ENCODE results near the gene APOO.
"Not testable (repeated sequence)": the region's sequence is repeated elsewhere in the genome, so short reads cannot be mapped to it uniquely, and the experiment has no call there.

APOO gene

DNA sequence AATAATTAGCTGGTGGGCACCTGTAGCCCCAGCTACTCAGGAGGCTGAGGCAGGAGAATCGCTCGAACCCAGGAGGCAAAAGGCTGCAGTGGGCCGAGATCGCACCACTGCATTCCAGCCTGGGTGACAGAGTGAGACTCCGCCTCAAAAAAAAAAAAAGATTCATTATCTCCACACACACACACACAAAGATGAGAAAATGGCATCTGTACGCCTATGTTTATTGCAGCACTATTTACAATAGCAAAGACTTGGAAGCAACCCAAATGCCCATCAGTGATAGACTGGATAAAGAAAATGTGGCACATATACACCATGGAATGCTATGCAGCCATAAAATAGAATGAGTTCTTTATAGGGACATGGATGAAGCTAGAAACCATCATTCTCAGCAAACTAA, 12.7 kb downstream of the APOO start:
- DNase-seq; H3K4me1 ChIP-seq (ENCODE audit: control insufficient read depth in 1 of 2, insufficient read depth in 2 of 2, low read length in 2 of 2); H2AK5ac ChIP-seq (ENCODE audit: low read length); H3K14ac ChIP-seq (ENCODE audit: low read length); H2BK12ac ChIP-seq (ENCODE audit: low read length); H3K23ac ChIP-seq (ENCODE audit: low read length); H3K4ac ChIP-seq (ENCODE audit: low read depth, low read length); H2BK120ac ChIP-seq (ENCODE audit: insufficient read depth, low read length, poor library complexity); H3K18ac ChIP-seq (ENCODE audit: low read length); H3K9ac ChIP-seq (ENCODE audit: low read length); H2BK5ac ChIP-seq (ENCODE audit: low read depth, low read length, poor library complexity); H4K12ac ChIP-seq (ENCODE audit: low read depth, low read length); H4K91ac ChIP-seq (ENCODE audit: low read depth, low read length); H4K8ac ChIP-seq (ENCODE audit: low read depth, low read length); H3K79me1 ChIP-seq (ENCODE audit: low read length); H3K4me3 ChIP-seq (ENCODE audit: low read depth, low read length); H3K27me3 ChIP-seq (ENCODE audit: insufficient read depth, low read length); H3K79me2 ChIP-seq (ENCODE audit: control insufficient read depth, insufficient read depth, low read length, poor library complexity); H3K36me3 ChIP-seq (ENCODE audit: control insufficient read depth in 1 of 2, insufficient read depth in 2 of 2, low read length in 2 of 2); H2AFZ ChIP-seq (ENCODE audit: insufficient read depth, low read length, poor library complexity); H3K9me3 ChIP-seq (ENCODE audit: insufficient read depth, low read depth, low read length); H3K27ac ChIP-seq (ENCODE audit: low read depth, low read length); H3K4me2 ChIP-seq (ENCODE audit: low read length): not testable (repeated sequence)
- no CpG with 5 or more reads among the region's 6 CpGs for WGBS (ENCODE audit: extremely low coverage, insufficient coverage, insufficient read length)

DNA sequence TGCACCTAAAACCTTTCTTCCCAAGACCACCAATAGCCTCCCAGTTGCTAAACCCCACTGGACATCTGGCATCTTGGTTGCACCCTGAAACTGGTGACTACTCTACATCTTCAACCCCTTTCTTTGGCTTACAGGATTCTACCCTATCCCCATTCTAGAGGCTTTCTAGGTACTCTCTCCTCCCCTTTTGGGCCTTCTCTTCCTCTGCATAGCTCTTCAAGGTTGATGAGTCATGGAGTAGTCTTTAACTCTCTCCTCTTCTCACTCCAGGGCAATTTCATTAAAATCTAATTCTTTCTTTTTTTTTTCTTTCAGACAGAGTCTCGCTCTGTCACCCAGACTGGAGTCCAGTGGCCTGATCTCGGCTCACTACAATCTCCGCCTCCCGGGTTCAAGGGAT, 16.8 kb downstream of the APOO start:
- Histone ChIP-seq H3K4ac (ENCODE audit: low read depth, low read length) (no peak overlapping the region), H3K79me2 (ENCODE audit: control insufficient read depth, insufficient read depth, low read length, poor library complexity) (no peaks in the 10 kb centered on the region), H3K14ac (ENCODE audit: low read length) (no peak overlapping the region), H3K18ac (ENCODE audit: low read length) (no peak overlapping the region), H3K79me1 (ENCODE audit: low read length) (no peaks in the 10 kb centered on the region), H2AK5ac (ENCODE audit: low read length) (no peak overlapping the region), H3K4me1 (ENCODE audit: control insufficient read depth in 1 of 2, insufficient read depth in 2 of 2, low read length in 2 of 2) (no peaks in the 10 kb centered on the region), H4K8ac (ENCODE audit: low read depth, low read length) (no peak overlapping the region), H2BK120ac (ENCODE audit: insufficient read depth, low read length, poor library complexity) (no peak overlapping the region), H3K27me3 (ENCODE audit: insufficient read depth, low read length) (no peaks in the 10 kb centered on the region), H2AFZ (ENCODE audit: insufficient read depth, low read length, poor library complexity) (no peak overlapping the region), H2BK5ac (ENCODE audit: low read depth, low read length, poor library complexity) (no peak overlapping the region), H3K9me3 (ENCODE audit: insufficient read depth, low read depth, low read length) (no peaks in the 10 kb centered on the region), H3K23ac (ENCODE audit: low read length) (no peak overlapping the region), H3K36me3 (ENCODE audit: control insufficient read depth in 1 of 2, insufficient read depth in 2 of 2, low read length in 2 of 2) (no peaks in the 10 kb centered on the region), H3K4me3 (ENCODE audit: low read depth, low read length) (no peak overlapping the region), H4K91ac (ENCODE audit: low read depth, low read length) (no peak overlapping the region), H3K27ac (ENCODE audit: low read depth, low read length) (no peak overlapping the region), H3K4me2 (ENCODE audit: low read length) (no peak overlapping the region), H3K9ac (ENCODE audit: low read length) (no peak overlapping the region), H4K12ac (ENCODE audit: low read depth, low read length) (no peak overlapping the region), H2BK12ac (ENCODE audit: low read length) (no peak overlapping the region)
- WGBS (ENCODE audit: extremely low coverage, insufficient coverage, insufficient read length): no CpG with 5 or more reads among the region's 4 CpGs
- DNase-seq: no peak

DNA sequence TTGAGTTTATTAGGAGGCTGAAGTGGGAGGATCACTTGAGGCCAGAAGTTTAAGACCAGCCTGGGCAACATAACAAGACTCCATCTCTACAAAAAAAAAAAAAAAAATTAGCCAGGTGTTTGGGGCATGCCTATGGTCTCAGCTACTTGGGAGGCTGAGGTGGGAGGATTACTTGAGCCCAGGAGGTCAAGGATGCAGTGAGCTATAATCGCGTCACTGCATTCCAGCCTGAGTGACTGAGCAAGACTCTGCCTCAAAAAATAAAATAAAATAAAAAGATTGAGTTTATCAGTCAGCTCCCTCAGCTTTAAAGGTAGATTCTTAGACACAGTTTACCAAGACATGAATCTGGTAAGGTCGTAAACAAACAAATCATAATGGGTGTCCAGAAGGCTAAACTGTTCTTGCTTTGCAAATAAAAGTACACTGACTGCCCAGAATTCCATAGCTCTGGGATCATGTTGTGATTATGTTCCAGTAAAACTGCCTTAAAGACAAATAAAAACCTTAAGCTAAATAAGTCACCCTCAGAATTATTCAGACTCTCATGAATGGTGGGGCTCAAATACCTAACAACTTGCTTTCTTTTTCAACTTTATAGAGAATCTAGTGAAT, 18.7 kb downstream of the APOO start:
- no peaks in the 10 kb centered on the region for H3K27me3 ChIP-seq (ENCODE audit: insufficient read depth, low read length)
- no peak overlapping the region for H2BK12ac ChIP-seq (ENCODE audit: low read length)
- peak in 1 of 2 donors; percentile 22 for DNase-seq
- H4K91ac ChIP-seq (ENCODE audit: low read depth, low read length): no peak overlapping the region
- H3K4me2 ChIP-seq (ENCODE audit: low read length): no peak overlapping the region
- H2AK5ac ChIP-seq (ENCODE audit: low read length): no peak overlapping the region
- no peak overlapping the region for H3K23ac ChIP-seq (ENCODE audit: low read length)
- H4K12ac ChIP-seq (ENCODE audit: low read depth, low read length): no peak overlapping the region
- no peak overlapping the region for H2BK120ac ChIP-seq (ENCODE audit: insufficient read depth, low read length, poor library complexity)
- no peaks in the 10 kb centered on the region for H3K4me1 ChIP-seq (ENCODE audit: control insufficient read depth in 1 of 2, insufficient read depth in 2 of 2, low read length in 2 of 2)
- no peaks in the 10 kb centered on the region for H3K9me3 ChIP-seq (ENCODE audit: insufficient read depth, low read depth, low read length)
- no peak overlapping the region for H3K4ac ChIP-seq (ENCODE audit: low read depth, low read length)
- no peak overlapping the region for H4K8ac ChIP-seq (ENCODE audit: low read depth, low read length)
- H3K9ac ChIP-seq (ENCODE audit: low read length): no peak overlapping the region
- no peaks in the 10 kb centered on the region for H3K79me1 ChIP-seq (ENCODE audit: low read length)
- H3K27ac ChIP-seq (ENCODE audit: low read depth, low read length): no peak overlapping the region
- no peak overlapping the region for H3K4me3 ChIP-seq (ENCODE audit: low read depth, low read length)
- no peaks in the 10 kb centered on the region for H3K36me3 ChIP-seq (ENCODE audit: control insufficient read depth in 1 of 2, insufficient read depth in 2 of 2, low read length in 2 of 2)
- H2BK5ac ChIP-seq (ENCODE audit: low read depth, low read length, poor library complexity): no peak overlapping the region
- no peak overlapping the region for H3K18ac ChIP-seq (ENCODE audit: low read length)
- no CpG with 5 or more reads among the region's 3 CpGs for WGBS (ENCODE audit: extremely low coverage, insufficient coverage, insufficient read length)
- no peak overlapping the region for H2AFZ ChIP-seq (ENCODE audit: insufficient read depth, low read length, poor library complexity)
- H3K14ac ChIP-seq (ENCODE audit: low read length): no peak overlapping the region
- no peaks in the 10 kb centered on the region for H3K79me2 ChIP-seq (ENCODE audit: control insufficient read depth, insufficient read depth, low read length, poor library complexity)

DNA sequence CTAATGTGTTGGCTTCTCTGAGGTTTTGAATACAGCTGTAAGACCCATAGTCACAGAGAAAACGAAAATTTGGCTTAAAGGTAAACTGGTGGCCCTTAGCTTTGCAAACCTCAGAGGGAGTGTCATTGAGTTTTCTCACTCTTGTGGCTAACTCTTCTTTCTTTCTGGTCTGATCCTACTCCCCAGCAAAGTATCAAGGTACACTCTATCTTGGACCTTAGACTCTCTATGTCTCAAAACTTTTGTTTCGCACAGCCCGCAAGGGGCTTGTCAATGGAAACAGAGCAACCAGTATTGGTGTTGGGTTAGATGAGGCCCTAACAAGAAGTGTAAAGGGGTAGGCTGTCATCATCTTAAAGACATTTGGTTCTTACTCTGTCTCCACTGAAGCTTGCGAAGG, 19.8 kb downstream of the APOO start:
- Histone ChIP-seq H3K4me2 (ENCODE audit: low read length) (no peak overlapping the region), H2BK120ac (ENCODE audit: insufficient read depth, low read length, poor library complexity) (no peak overlapping the region), H3K4me1 (ENCODE audit: control insufficient read depth in 1 of 2, insufficient read depth in 2 of 2, low read length in 2 of 2) (peaks cover 2 to 7% of the 10 kb centered on the region in 2 experiments), H4K8ac (ENCODE audit: low read depth, low read length) (no peak overlapping the region), H4K12ac (ENCODE audit: low read depth, low read length) (no peak overlapping the region), H3K9me3 (ENCODE audit: insufficient read depth, low read depth, low read length) (no peaks in the 10 kb centered on the region), H4K91ac (ENCODE audit: low read depth, low read length) (no peak overlapping the region), H3K4me3 (ENCODE audit: low read depth, low read length) (no peak overlapping the region), H3K18ac (ENCODE audit: low read length) (no peak overlapping the region), H3K27ac (ENCODE audit: low read depth, low read length) (no peak overlapping the region), H3K9ac (ENCODE audit: low read length) (no peak overlapping the region), H3K14ac (ENCODE audit: low read length) (no peak overlapping the region), H2BK12ac (ENCODE audit: low read length) (no peak overlapping the region), H2BK5ac (ENCODE audit: low read depth, low read length, poor library complexity) (no peak overlapping the region), H3K4ac (ENCODE audit: low read depth, low read length) (no peak overlapping the region), H3K36me3 (ENCODE audit: control insufficient read depth in 1 of 2, insufficient read depth in 2 of 2, low read length in 2 of 2) (no peaks in the 10 kb centered on the region), H2AFZ (ENCODE audit: insufficient read depth, low read length, poor library complexity) (no peak overlapping the region), H3K23ac (ENCODE audit: low read length) (no peak overlapping the region), H3K27me3 (ENCODE audit: insufficient read depth, low read length) (no peaks in the 10 kb centered on the region), H3K79me1 (ENCODE audit: low read length) (no peaks in the 10 kb centered on the region), H3K79me2 (ENCODE audit: control insufficient read depth, insufficient read depth, low read length, poor library complexity) (no peaks in the 10 kb centered on the region), H2AK5ac (ENCODE audit: low read length) (no peak overlapping the region)
- no CpG with 5 or more reads among the region's 4 CpGs for WGBS (ENCODE audit: extremely low coverage, insufficient coverage, insufficient read length)
- no peak for DNase-seq
